NCI-H526 (cell line): ENCODE results near the gene C16orf86.

Experiments used
- DNase-seq, 2 experiments: peaks; one replicate each; lab custom pipeline; 2025; lab: John Stamatoyannopoulos, UW

Gene C16orf86

GRCh38 chr16:67667453-67667816 lies 821 bp downstream of the C16orf86 start:
- DNase-seq, result no peak

GRCh38 chr16:67667817-67668494 lies 1.3 kb downstream of the C16orf86 start:
- peak; percentile 86 to 93 for DNase-seq

- no peak for DNase-seq
Measured at GRCh38 chr16:67668495-67669157, 2.0 kb downstream of the C16orf86 start.

GRCh38 chr16:67669499-67670101 lies 3.0 kb downstream of the C16orf86 start:
- no peak for DNase-seq

- DNase-seq, result no peak
Measured at GRCh38 chr16:67672306-67672705, 5.7 kb downstream of the C16orf86 start.

GRCh38 chr16:67672739-67673662 lies 6.4 kb downstream of the C16orf86 start:
- peak; percentile 40 to 72 for DNase-seq

GRCh38 chr16:67673712-67674580 lies 7.3 kb downstream of the C16orf86 start:
- DNase-seq, result no peak

- peak in 1 of 2 experiments; percentile 13 for DNase-seq
Measured at GRCh38 chr16:67674851-67675578, 8.4 kb downstream of the C16orf86 start.

- DNase-seq, result no peak
Measured at GRCh38 chr16:67675579-67675935, 8.9 kb downstream of the C16orf86 start.

- DNase-seq, result no peak
Measured at GRCh38 chr16:67675999-67676398, 9.4 kb downstream of the C16orf86 start.

- no peak for DNase-seq
Measured at GRCh38 chr16:67676516-67676915, 9.9 kb downstream of the C16orf86 start.

- DNase-seq, result no peak
Measured at GRCh38 chr16:67676939-67677338, 10.3 kb downstream of the C16orf86 start.

GRCh38 chr16:67677712-67678111 lies 11.1 kb downstream of the C16orf86 start:
- no peak for DNase-seq

- peak; percentile 64 to 78 for DNase-seq
Measured at GRCh38 chr16:67678354-67679023, 11.9 kb downstream of the C16orf86 start.

- DNase-seq, result no peak
Measured at GRCh38 chr16:67679935-67680897, 13.6 kb downstream of the C16orf86 start.

GRCh38 chr16:67683767-67684166 lies 17.2 kb downstream of the C16orf86 start:
- DNase-seq, result no peak

- no peak for DNase-seq
Measured at GRCh38 chr16:67685388-67686112, 18.9 kb downstream of the C16orf86 start.
